ACC112 (cell line): Measurements from ENCODE around the gene SNX1.

Source experiments
- H2AFZ ChIP-seq: fragments of 200-600 bp; sonication (generic); one replicate; pipeline ENCODE4 v1.6.0; 2017; ENCODE audit warnings: antibody characterized with exemption, low read length; ENCODE audit not compliant: unreplicated experiment
- H3K27ac ChIP-seq: fragments of 200-600 bp; sonication (generic); 2 replicates; pipeline ENCODE4 v1.5.1; 2014; ENCODE audit warnings: low read depth, mild to moderate bottlenecking, antibody characterized with exemption, low read length, moderate library complexity
- H3K27me3 ChIP-seq: fragments of 200-600 bp; sonication (generic); 2 replicates; pipeline ENCODE4 v1.6.1; 2014; ENCODE audit warnings: mild to moderate bottlenecking, antibody characterized with exemption, low read length, moderate library complexity, mixed read lengths; ENCODE audit not compliant: insufficient read depth
- H3K36me3 ChIP-seq: fragments of 200-600 bp; sonication (generic); 2 replicates; pipeline ENCODE4 v1.6.1; 2016; ENCODE audit warnings: mild to moderate bottlenecking, antibody characterized with exemption, low read length, moderate library complexity, mixed read lengths; ENCODE audit not compliant: insufficient read depth
- H3K4me1 ChIP-seq: fragments of 200-600 bp; sonication (generic); one replicate; pipeline ENCODE4 v1.6.1; 2016; ENCODE audit warnings: low read length, mixed read lengths; ENCODE audit not compliant: insufficient read depth, unreplicated experiment, control insufficient read depth
- H3K4me3 ChIP-seq: fragments of 200-600 bp; sonication (generic); 2 replicates; pipeline ENCODE4 v1.5.1; 2014; ENCODE audit warnings: mild to moderate bottlenecking, low read depth, low read length
- H3K79me2 ChIP-seq: fragments of 200-600 bp; sonication (generic); one replicate; pipeline ENCODE4 v1.6.0; 2016; ENCODE audit warnings: low read length; ENCODE audit not compliant: control insufficient read depth, unreplicated experiment, insufficient read depth

The SNX1 gene

DNA sequence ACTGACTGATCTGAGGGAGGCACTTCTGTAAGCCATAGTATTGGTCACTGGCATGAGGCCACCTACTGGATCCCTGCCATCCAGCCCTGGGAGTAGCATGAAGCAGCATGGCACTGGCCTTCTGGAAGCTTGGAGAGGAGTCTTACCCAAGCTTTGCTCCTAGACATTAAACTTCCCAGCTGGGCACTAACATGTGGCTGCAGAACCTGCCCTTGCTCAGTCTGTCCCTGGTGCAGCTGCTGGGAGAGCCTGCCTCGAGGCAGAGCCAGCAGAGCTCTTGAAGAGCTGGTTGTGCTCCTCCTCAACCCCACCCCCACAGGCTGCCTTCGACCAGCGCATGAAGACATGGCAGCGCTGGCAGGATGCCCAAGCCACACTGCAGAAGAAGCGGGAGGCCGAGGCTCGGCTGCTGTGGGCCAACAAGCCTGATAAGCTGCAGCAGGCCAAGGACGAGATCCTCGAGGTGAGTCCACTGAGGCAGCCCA, 38.6 kb downstream of the SNX1 start:
- H3K4me1 ChIP-seq, result no peaks in the 10 kb centered on the region
- no peaks in the 10 kb centered on the region for H3K27me3 ChIP-seq
- H3K4me3 ChIP-seq, result no peak overlapping the region
- H3K79me2 ChIP-seq, result no peaks in the 10 kb centered on the region
- H3K27ac ChIP-seq, result no peak overlapping the region
- peaks cover 32% of the 10 kb centered on the region; the same call in 1 of the 2 replicates for H3K36me3 ChIP-seq
- H2AFZ ChIP-seq, result no peak overlapping the region

DNA sequence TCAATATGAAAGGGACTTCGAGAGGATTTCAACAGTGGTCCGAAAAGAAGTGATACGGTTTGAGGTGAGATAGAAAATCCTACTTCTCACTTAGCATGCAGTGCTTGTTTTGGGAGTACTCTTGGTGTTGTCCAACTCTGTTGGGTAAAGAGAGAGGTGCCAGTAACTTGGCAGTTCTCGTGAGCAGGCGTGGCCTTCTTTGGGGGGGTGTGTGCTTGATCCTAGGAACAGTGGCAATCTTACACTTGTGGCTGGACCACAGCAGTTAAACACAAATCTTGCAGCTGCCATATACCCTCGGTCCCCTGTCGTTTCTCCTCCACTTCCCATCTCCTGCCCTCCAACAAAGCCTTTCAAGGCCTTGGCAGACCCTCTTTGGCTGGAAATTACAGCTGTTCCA, 40.6 kb downstream of the SNX1 start:
- no peak overlapping the region for H3K4me3 ChIP-seq
- no peaks in the 10 kb centered on the region for H3K4me1 ChIP-seq
- H2AFZ ChIP-seq, result no peak overlapping the region
- no peak overlapping the region for H3K27ac ChIP-seq
- no peaks in the 10 kb centered on the region for H3K27me3 ChIP-seq
- H3K79me2 ChIP-seq, result no peaks in the 10 kb centered on the region
- peaks cover 19% of the 10 kb centered on the region; the same call in 1 of the 2 replicates for H3K36me3 ChIP-seq

DNA sequence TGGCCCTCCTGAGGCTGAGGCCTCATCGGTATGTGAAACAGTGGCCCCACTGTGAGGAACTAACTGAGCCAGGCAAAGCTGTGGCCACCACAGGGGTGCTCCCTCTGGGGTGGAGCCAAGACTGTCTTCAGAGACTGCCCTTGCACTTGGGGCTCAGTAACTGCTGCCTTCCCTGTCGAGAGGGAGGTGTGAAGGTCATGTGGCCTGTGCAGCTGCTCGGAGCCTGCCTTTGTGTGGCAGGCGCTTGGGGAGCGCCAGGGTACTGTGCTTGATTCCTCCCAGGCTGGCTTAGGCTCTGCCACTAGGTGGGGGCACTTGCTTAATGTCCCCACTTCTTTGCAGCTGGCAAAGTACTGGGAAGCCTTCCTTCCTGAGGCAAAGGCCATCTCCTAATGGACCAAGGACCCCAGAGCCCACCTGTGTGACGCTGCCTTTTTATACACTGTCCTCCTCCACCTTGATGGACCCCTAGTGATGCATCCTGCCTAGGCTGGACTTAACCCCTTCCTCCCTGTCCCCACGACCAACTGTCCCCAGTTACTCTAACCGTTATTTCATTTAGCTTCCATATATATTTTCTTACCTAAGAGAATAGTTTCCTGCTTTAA, 41.5 kb downstream of the SNX1 start:
- H3K4me3 ChIP-seq, result no peak overlapping the region
- H3K27ac ChIP-seq, result no peak overlapping the region
- H3K79me2 ChIP-seq, result no peaks in the 10 kb centered on the region
- H3K36me3 ChIP-seq, result peaks cover 10% of the 10 kb centered on the region; the same call in 1 of the 2 replicates
- no peaks in the 10 kb centered on the region for H3K4me1 ChIP-seq
- H3K27me3 ChIP-seq, result no peaks in the 10 kb centered on the region
- no peak overlapping the region for H2AFZ ChIP-seq

DNA sequence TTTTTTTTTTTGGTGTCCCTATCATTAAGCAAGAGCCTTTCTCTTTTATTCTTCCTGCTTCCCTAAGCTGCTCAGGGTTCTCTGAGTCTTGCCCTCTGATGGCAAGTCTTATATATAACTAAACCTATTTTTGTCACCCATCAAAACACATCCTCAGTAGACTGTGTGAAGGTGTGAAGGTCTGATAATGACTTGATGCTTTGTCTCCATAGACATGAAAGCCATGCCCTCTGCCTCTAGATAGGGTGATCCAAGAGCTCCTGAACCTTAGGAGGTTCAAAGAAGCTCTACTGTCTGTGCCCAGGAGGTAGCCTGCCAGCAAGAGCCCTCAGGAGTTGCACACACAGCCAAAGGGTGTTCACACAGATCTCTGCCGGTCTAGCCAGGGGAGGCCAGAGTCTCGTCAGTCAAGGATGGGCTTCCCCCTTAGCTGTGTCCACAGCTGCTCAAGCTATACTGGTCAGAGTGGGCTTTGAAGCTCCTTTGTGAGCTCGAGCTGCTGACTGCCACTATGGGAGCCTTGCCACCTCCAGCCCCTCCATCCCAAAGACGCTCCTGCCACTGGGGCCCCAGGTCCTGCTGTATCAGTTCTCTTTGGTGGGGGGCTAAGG, 42.7 kb downstream of the SNX1 start:
- Histone ChIP-seq H3K4me3 (no peak overlapping the region), H2AFZ (no peak overlapping the region), H3K27me3 (no peaks in the 10 kb centered on the region), H3K79me2 (no peaks in the 10 kb centered on the region), H3K27ac (no peak overlapping the region), H3K36me3 (peaks cover 7% of the 10 kb centered on the region; the same call in 1 of the 2 replicates), H3K4me1 (no peaks in the 10 kb centered on the region)

DNA sequence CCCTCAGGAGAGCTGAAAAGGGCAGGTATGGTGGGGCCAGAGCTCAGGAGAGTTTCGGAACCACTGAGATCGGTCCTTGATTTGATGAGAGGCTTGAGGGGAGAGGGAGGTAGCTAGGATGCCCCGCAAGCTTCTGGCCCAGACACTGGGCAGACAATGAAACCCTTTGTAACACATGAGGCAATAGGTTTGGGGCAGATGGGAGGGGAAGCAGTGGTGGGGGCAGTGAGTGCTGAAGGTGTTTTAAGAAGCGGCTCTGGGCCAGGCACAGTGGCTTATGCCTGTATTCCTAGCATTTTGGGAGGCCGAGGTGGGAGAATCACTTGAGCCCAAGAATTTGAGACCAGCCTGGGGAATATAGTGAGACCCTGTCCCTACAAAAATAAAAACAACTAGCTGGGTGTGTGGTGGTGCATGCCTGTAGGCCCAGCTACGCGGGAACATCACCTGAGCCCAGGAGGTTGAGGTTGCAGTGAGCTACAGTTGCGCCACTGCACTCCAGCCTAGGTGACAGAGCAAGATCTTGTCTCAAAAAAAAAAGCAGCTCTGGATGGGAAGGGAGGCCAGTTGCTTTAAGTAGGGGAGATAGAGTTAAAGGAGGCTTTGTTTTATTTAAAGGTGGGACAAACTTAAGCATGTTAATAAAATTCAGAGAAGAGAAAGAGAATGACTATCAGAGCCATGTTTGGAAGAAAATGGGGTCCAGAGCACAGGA, 46.2 kb downstream of the SNX1 start:
- no peaks in the 10 kb centered on the region for H3K27me3 ChIP-seq
- H3K27ac ChIP-seq, result no peak overlapping the region
- H3K79me2 ChIP-seq, result no peaks in the 10 kb centered on the region
- H2AFZ ChIP-seq, result no peak overlapping the region
- 0 out of 2 replicates have a peak, but pooled peaks cover 2% of the 10 kb centered on the region for H3K36me3 ChIP-seq
- no peaks in the 10 kb centered on the region for H3K4me1 ChIP-seq
- no peak overlapping the region for H3K4me3 ChIP-seq

DNA sequence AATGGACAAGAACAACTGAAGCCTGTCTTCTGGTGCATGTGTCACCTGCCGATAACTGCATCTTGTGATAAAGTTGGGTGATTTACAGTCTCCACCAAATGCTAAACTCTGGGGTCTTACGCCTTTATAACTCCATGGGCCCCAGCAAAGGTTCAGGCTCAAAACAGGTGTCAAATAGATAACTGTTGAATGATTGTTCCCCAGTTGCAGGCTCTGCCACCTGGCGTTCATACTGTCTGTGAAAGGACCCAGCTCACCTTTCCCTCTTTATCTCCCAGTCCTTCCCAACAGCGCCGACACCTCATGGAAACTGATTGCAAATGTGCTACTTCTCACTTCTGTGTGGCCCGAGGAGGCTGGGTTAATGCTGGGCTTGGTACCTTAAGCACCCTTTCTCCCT, 47.5 kb downstream of the SNX1 start:
- Histone ChIP-seq H3K4me3 (no peak overlapping the region), H3K27me3 (no peaks in the 10 kb centered on the region), H3K27ac (no peak overlapping the region), H3K4me1 (no peaks in the 10 kb centered on the region), H3K79me2 (no peaks in the 10 kb centered on the region), H2AFZ (no peak overlapping the region), H3K36me3 (0 out of 2 replicates have a peak, but pooled peaks cover 2% of the 10 kb centered on the region)

- no peak overlapping the region for H3K27ac ChIP-seq
- no peak overlapping the region for H2AFZ ChIP-seq
- no peak overlapping the region for H3K4me3 ChIP-seq
- no peaks in the 10 kb centered on the region for H3K27me3 ChIP-seq
- no peaks in the 10 kb centered on the region for H3K36me3 ChIP-seq
- H3K4me1 ChIP-seq, result no peaks in the 10 kb centered on the region
- H3K79me2 ChIP-seq, result no peaks in the 10 kb centered on the region
Measured at GRCh38 chr15:64144192-64144564, 48.4 kb downstream of the SNX1 start.

- no peak overlapping the region for H2AFZ ChIP-seq
- no peaks in the 10 kb centered on the region for H3K27me3 ChIP-seq
- H3K4me1 ChIP-seq, result no peaks in the 10 kb centered on the region
- H3K36me3 ChIP-seq, result no peaks in the 10 kb centered on the region
- H3K79me2 ChIP-seq, result no peaks in the 10 kb centered on the region
- H3K4me3 ChIP-seq, result no peak overlapping the region
- no peak overlapping the region for H3K27ac ChIP-seq
Measured at GRCh38 chr15:64144565-64145281, 48.9 kb downstream of the SNX1 start.

DNA sequence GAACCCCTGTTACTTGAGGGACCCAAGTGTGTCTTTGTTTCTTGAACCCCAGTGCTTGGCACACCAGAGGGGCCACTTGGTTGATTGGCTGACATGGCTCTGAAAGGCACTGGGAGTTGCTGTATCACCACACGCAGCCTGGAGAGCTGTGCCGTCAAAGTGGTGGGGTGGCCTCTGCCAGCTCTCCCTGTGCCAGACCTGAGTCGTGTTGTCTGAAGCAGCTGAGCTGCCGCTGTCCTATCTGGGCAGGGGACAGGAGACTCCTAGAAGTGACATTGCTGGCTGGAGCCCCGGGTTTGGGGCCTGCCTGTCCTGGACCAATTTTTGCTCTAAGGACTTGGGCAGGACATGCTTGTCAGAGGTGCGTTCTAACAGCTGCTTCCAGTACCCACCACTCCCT, 50.3 kb downstream of the SNX1 start:
- Histone ChIP-seq H2AFZ (no peak overlapping the region), H3K27me3 (no peaks in the 10 kb centered on the region), H3K79me2 (no peaks in the 10 kb centered on the region), H3K36me3 (no peaks in the 10 kb centered on the region), H3K4me1 (no peaks in the 10 kb centered on the region), H3K4me3 (no peak overlapping the region), H3K27ac (no peak overlapping the region)

DNA sequence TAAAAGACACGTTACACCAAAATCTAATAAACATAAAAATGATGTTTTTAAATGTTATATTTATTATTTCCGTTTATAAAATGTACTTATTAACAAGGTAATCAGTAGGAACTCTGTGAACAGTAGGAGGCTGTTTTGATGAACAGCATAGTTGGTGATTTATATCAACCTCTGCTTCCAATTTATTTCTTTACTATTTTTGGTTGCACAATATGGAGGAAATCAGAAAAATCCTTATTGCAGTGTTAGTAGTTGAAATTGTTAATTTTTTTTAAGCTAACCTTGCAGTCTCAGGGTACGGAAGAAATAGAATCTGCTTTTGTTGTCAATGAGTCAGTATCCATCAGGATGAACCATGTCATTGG, 50.7 kb downstream of the SNX1 start:
- H3K27me3 ChIP-seq, result peaks cover 3% of the 10 kb centered on the region; the same call in 1 of the 2 replicates
- H3K4me1 ChIP-seq, result no peaks in the 10 kb centered on the region
- no peak overlapping the region for H3K27ac ChIP-seq
- H3K4me3 ChIP-seq, result no peak overlapping the region
- no peaks in the 10 kb centered on the region for H3K36me3 ChIP-seq
- H2AFZ ChIP-seq, result no peak overlapping the region
- no peaks in the 10 kb centered on the region for H3K79me2 ChIP-seq
